Spleen (tissue), 11 donors: Measurements from ENCODE around the gene CEP72. TPM values are rescaled to one million over a fixed set of nuclear protein-coding genes. Genes with fewer than 3 reads are reported as not detected.

Experiments
- DNase-seq: peaks from one replicate; pipeline ENCODE4 v3.0.0-alpha.2; 2020
- H3K27ac ChIP-seq, 8 donors: fragments of 200-600 bp; sonication (generic) in 7 of 8; 1 replicate in 4 of 8; 2 replicates in 4 of 8; pipeline versions ENCODE4 v1.5.0 to v1.8.0; 2016 to 2021; ENCODE audit warnings: inconsistent platforms in 4 of 8, mild to moderate bottlenecking in 4 of 8, moderate library complexity in 1 of 8
- H3K27me3 ChIP-seq, 7 donors: fragments of 200-600 bp; sonication (generic) in 6 of 7; replicated peaks in 1 of 7; 1 replicate in 4 of 7; 2 replicates in 3 of 7; pipeline versions ENCODE4 v1.5.0 to v1.8.0; 2016 to 2021; ENCODE audit warnings: inconsistent platforms in 3 of 7, mild to moderate bottlenecking in 1 of 7
- H3K36me3 ChIP-seq, 6 donors: fragments of 200-600 bp; sonication (generic) in 5 of 6; 1 replicate in 4 of 6; 2 replicates in 2 of 6; pipeline versions ENCODE4 v1.5.0 to v1.8.0; 2016 to 2021; ENCODE audit warnings: inconsistent platforms in 2 of 6
- H3K4me1 ChIP-seq, 6 donors: fragments of 200-600 bp; sonication (generic) in 5 of 6; 1 replicate in 3 of 6; 2 replicates in 3 of 6; pipeline versions ENCODE4 v1.5.0 to v1.8.0; 2016 to 2021; ENCODE audit warnings: inconsistent platforms in 3 of 6
- H3K4me3 ChIP-seq, 8 donors: fragments of 200-600 bp; sonication (generic) in 7 of 8; 1 replicate in 4 of 8; 2 replicates in 4 of 8; pipeline versions ENCODE4 v1.5.0 to v1.8.0; 2016 to 2021; ENCODE audit warnings: inconsistent platforms in 4 of 8, mild to moderate bottlenecking in 4 of 8, moderate library complexity in 2 of 8
- H3K9me3 ChIP-seq, 8 donors: fragments of 200-600 bp; sonication (generic) in 7 of 8; 1 replicate in 4 of 8; 2 replicates in 4 of 8; pipeline versions ENCODE4 v1.5.0 to v1.8.0; 2016 to 2021; ENCODE audit warnings: inconsistent platforms in 4 of 8
- POLR2A ChIP-seq, 3 donors: fragments of 450-650 bp; IDR thresholded peaks; one replicate each; pipeline ENCODE4 v1.5.1; 2017; ENCODE audit warnings: antibody characterized with exemption in 3 of 3, mild to moderate bottlenecking in 1 of 3
- POLR2AphosphoS5 ChIP-seq, 3 donors: sonication (generic); formaldehyde crosslinking; IDR thresholded peaks; one replicate each; pipeline ENCODE4 v1.5.1; 2017; ENCODE audit warnings: antibody characterized with exemption in 3 of 3
- WGBS, 5 donors: extraction: QIAGEN DNeasy Blood & Tissue Kit in 3 of 5; methylation state at CpG; one replicate each; pipeline versions ENCODE4 v1.1.5 to v1.1.7; 2013 to 2018; 5-methylcytosine and 5-hydroxymethylcytosine counted together
- intact Hi-C: fragments of 100-400 bp; cut with DNase I; formaldehyde crosslinking; loops from one replicate; pipeline ENCODE4 v1.15.0; 2023; ENCODE audit warnings: low total_unique reads
- polyA plus RNA-seq, 3 donors: library from polyadenylated mRNA; stranded (reverse); fragments of 200-250 nt; gene quantifications; one replicate each; pipeline ENCODE4 v1.2.1, GENCODE V29; 2013
- total RNA-seq, 7 donors: library from RNA; depleted of rRNA in 3 of 7; stranded (reverse); fragments of >200 nt in 3 of 7; fragmentation: NEBNext Ultra II Directional in 4 of 7; extraction: Animal tissue kit (Norgen Biotek cat#: 25700) in 4 of 7; gene quantifications; one replicate each; pipeline versions ENCODE4 v1.1.0 to v1.2.1, GENCODE V29; 2016 to 2021
- TF ChIP-seq, protein P1 (sequence below), 11 experiments: fragments of 200-600 bp in 7 of 11; fragments of 450-650 bp in 4 of 11; sonication (generic) in 4 of 11; IDR thresholded peaks in 8 of 11; conservative IDR thresholded peaks in 3 of 11; 1 replicate in 7 of 11; 2 replicates in 4 of 11; pipeline versions ENCODE4 v1.4.0 to v1.8.0; 2016 to 2021; ENCODE audit warnings: antibody characterized with exemption in 11 of 11, inconsistent platforms in 4 of 11, mild to moderate bottlenecking in 1 of 11
- donor health status: healthy with polysubstance abuse.
- donor health status: DM: no; HTN: no; CAD: no; lungs with moderate emphysema.
- donor health status: DM: no; HTN: no; CAD: no.
- donor health status: Bipolar disorder and iron deficiency.
- donor health status: healthy.
- donor health status: DM: no; HTN: no; CAD: no.
- donor health status: DM: yes; HTN: yes; CAD: no.

Gene CEP72
- total and polyA plus RNA-seq, 10 donors = 2.1 to 13.1 (median 9.0) TPM

DNA sequence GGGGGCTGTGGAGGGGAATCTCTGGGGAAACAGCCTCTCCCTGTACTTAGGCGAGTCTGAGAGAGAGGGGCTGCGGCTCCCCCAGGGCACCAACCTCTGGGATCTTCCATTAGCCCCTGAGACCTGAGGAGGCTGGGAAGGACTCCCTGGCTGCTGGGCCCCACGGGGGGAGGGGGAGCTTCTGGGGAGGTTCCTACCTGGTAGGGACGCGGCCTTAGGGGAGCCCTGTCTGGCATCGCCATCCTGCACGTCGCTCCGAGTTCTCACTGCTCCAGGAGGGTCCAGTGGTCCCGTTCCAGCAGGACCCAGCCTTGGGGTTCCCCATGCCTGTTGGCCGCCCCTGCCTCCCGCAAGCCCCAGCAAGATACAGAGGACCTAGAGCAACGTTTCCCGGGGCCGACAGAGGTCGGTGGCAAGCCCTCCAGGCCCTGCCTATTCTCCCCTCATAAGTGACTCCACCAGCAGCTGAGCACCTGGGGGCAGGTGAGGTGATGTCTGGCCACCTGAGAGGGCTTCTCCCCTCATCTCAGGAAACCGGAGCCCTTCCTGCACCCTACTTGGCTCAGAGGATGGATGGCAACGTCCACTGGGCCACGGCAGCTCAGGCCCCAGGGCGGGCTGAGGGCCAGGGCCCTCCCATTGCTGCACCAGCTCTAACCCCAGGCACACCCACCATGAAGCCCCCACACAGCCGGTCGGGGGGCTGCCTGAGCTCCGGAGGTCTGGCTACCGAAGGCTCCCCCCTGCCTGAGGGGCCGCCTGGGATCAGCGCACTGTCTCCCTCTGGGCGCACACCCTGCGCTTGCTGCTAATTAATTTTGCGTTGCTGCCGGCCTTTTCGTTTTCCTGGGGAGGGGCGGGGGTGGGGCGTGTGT lies 58.5 kb downstream of the CEP72 start:
- H3K4me1 ChIP-seq = peaks cover 17 to 43% (median 33%) of the 10 kb centered on the region in 6 donors
- H3K27ac ChIP-seq = no peak overlapping the region
- peaks cover 0 to 27% (median 5%) of the 10 kb centered on the region in 6 donors for H3K36me3 ChIP-seq
- no peak overlapping the region for H3K4me3 ChIP-seq
- WGBS, 5 donors = 66 to 82% (median 74%) methylated on average over 18 to 33 of the region's 33 CpGs
- TF ChIP-seq POLR2A (IDR thresholded peaks at IDR 0.05) = no peak
- no peak for TF ChIP-seq POLR2AphosphoS5 (IDR thresholded peaks at IDR 0.05)
- DNase-seq = peak; percentile 74
- peaks cover 0 to 60% (median 15%) of the 10 kb centered on the region in 7 donors for H3K27me3 ChIP-seq
- H3K9me3 ChIP-seq = no peaks in the 10 kb centered on the region
- intact Hi-C loops = loop anchor here (2.0 kb wide), 1 partner anchor 232 kb away; no protein-coding TSS in a partner anchor

DNA sequence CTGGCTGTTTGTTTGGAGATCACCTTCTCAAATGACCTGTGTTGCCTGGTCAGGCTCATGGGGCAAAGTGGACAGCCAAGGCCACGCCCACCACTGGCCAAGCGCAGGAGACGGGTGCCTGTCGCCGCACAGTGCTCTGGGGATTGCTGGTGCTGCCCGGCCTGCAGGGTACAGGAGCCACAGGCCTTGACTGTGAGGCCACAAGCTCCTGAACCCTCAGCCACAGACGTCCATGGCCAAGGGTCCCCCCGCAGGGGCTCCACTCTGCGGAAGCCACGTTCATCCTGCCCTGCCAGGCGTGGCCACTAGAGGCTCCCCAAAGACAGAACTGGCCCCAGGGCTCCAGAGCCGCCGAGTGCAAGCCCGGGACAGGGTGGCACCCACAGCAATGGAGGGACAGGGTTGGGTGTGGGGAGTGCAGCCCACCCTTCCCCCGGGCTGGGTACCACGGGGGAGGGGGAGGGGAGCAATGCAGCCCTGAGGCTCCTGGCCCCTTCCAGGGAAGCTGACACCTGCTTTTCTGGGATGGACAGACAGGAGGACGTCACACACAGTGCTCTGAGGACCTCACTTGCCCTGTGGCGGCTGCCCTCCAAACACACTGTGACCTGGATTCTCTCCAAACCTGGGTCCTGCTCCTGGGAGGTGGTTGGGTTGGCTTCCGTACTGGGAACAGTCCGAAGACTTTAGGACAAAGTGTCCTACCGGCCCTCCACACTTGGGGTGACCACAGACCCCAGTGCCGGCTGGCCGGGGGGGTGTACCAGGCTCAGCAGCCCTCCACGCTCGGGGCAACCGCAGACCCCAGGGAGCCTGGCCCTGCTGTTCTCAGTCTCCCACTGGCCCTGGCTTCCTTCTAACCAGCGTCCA lies 59.6 kb downstream of the CEP72 start:
- peak; percentile 88 for DNase-seq
- H3K27ac ChIP-seq = no peak overlapping the region
- peak overlapping the region in 1 of 8 donors; percentile 35 for H3K4me3 ChIP-seq
- intact Hi-C loops = loop anchor here (2.0 kb wide), 1 partner anchor 231 kb away; no protein-coding TSS in a partner anchor
- H3K4me1 ChIP-seq = peaks cover 17 to 43% (median 33%) of the 10 kb centered on the region in 6 donors
- no peaks in the 10 kb centered on the region for H3K9me3 ChIP-seq
- H3K27me3 ChIP-seq = peaks cover 0 to 70% (median 15%) of the 10 kb centered on the region in 7 donors
- H3K36me3 ChIP-seq = peaks cover 0 to 18% (median 0%) of the 10 kb centered on the region in 6 donors
- 32 to 38% (median 36%) methylated on average over 16 to 27 of the region's 27 CpGs for WGBS, 5 donors
- TF ChIP-seq POLR2A (IDR thresholded peaks at IDR 0.05) (no peak), POLR2AphosphoS5 (IDR thresholded peaks at IDR 0.05) (peak; percentile 25 to 60 (median 49))
- TF ChIP-seq, protein P1, sequence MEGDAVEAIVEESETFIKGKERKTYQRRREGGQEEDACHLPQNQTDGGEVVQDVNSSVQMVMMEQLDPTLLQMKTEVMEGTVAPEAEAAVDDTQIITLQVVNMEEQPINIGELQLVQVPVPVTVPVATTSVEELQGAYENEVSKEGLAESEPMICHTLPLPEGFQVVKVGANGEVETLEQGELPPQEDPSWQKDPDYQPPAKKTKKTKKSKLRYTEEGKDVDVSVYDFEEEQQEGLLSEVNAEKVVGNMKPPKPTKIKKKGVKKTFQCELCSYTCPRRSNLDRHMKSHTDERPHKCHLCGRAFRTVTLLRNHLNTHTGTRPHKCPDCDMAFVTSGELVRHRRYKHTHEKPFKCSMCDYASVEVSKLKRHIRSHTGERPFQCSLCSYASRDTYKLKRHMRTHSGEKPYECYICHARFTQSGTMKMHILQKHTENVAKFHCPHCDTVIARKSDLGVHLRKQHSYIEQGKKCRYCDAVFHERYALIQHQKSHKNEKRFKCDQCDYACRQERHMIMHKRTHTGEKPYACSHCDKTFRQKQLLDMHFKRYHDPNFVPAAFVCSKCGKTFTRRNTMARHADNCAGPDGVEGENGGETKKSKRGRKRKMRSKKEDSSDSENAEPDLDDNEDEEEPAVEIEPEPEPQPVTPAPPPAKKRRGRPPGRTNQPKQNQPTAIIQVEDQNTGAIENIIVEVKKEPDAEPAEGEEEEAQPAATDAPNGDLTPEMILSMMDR (IDR thresholded peaks at IDR 0.05 in 8 of 11, conservative IDR thresholded peaks at IDR 0.05 in 3 of 11) = peak; percentile 64 to 91 (median 86)

DNA sequence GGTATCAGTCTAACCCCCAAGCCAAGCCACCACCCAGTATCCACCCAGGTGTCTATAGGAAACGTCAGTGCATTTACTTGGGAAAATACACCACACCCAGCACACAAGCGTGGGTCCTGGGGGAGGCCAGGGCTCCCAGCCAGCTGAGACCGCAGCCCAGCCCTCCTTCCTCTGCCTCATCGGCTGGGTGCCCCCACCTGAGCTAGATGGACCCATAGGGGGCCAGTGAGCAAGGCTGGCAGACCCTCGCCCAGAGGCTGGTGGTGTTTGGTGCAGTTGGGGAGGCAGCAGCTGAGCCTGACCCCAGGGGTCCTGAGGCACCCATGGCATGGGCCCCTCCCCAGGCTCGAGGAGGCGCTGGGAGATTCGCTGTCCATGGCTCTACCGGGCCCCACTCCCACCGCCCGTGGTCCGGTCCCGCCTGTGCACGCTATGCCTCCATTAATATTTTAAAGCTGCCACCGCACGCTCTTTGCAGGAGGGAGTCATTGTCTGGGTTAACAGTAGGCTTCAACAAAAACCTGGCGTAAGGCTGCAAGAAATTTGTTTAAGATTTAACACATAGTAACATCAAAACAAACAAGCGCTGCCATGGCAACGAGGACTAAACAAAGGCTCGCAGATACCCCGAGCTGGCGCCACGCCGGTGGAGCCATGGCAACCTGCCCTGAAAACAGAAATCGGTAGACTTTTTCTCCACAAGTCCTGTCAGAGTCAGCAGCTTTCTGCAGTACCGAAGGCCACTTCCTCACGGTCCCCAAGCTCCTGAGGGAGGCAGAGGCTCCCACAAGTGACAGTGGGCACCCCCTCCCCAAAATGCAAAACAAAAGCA lies 60.4 kb downstream of the CEP72 start:
- intact Hi-C loops = no loop called here
- WGBS, 5 donors = 15 to 26% (median 17%) methylated on average over 22 to 27 of the region's 27 CpGs
- peaks cover 0 to 11% (median 0%) of the 10 kb centered on the region in 6 donors for H3K36me3 ChIP-seq
- H3K4me1 ChIP-seq = peaks cover 17 to 43% (median 33%) of the 10 kb centered on the region in 6 donors
- peak overlapping the region in 1 of 8 donors; percentile 2 for H3K27ac ChIP-seq
- TF ChIP-seq POLR2AphosphoS5 (IDR thresholded peaks at IDR 0.05) (peak in 1 of 3 donors; percentile 53), POLR2A (IDR thresholded peaks at IDR 0.05) (no peak)
- H3K4me3 ChIP-seq = peak overlapping the region in 1 of 8 donors; percentile 4
- H3K9me3 ChIP-seq = no peaks in the 10 kb centered on the region
- peaks cover 0 to 70% (median 15%) of the 10 kb centered on the region in 7 donors for H3K27me3 ChIP-seq
- DNase-seq = peak; percentile 77

DNA sequence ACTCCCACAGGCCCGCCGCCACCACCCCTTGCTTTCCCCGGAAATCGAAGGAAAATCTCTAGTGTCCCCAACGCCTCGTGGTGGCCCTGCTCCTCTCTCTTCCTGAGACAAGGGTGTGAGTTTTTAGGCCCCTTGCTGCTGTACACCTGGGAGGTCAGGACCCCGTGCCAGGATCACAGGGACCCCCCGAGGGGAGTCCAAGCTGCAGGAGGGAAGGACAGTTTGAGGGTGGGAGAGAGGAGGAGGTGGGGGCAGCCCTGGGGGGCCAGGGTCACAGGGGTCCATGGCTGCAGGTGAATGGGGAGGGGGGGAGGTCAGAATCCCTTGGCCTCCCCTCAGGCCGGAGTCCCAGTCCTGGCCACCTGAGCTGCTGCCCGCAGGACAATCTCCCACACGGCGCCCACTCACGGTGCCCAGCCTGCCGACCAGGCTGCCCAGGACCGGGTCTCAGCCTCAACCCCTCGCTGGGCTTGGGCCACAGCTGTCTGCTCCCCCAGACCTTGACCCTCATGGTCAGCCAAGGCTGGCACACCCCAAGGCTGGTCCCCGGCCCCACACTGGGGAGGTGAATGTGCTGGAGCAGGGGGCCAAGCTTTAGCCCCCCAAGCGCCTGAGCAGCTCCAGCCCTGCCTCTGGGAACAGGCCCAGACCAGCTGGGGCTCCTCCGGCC lies 61.2 kb downstream of the CEP72 start:
- H3K9me3 ChIP-seq = no peaks in the 10 kb centered on the region
- H3K4me1 ChIP-seq = peaks cover 17 to 43% (median 33%) of the 10 kb centered on the region in 6 donors
- peak overlapping the region in 1 of 8 donors; percentile 2 for H3K27ac ChIP-seq
- peak overlapping the region in 1 of 8 donors; percentile 4 for H3K4me3 ChIP-seq
- intact Hi-C loops = no loop called here
- peak; percentile 75 for DNase-seq
- TF ChIP-seq POLR2AphosphoS5 (IDR thresholded peaks at IDR 0.05) = no peak
- TF ChIP-seq, protein P1 (IDR thresholded peaks at IDR 0.05 in 8 of 11, conservative IDR thresholded peaks at IDR 0.05 in 3 of 11) = no peak
- TF ChIP-seq POLR2A (IDR thresholded peaks at IDR 0.05) = no peak
- 38 to 64% (median 53%) methylated on average over 7 to 19 of the region's 19 CpGs for WGBS, 5 donors
- peaks cover 0 to 70% (median 15%) of the 10 kb centered on the region in 7 donors for H3K27me3 ChIP-seq
- H3K36me3 ChIP-seq = peaks cover 0 to 5% (median 0%) of the 10 kb centered on the region in 6 donors
